GM21390 (cell line): ENCODE data around the gene PCDHGB2.
A peak's percentile ranks its signal among the peaks of the same experiment; 100 is the strongest.
"Not testable (repeated sequence)": the region's sequence is repeated elsewhere in the genome, so short reads cannot be mapped to it uniquely, and the experiment has no call there.

Experiments used
- ATAC-seq: cut with Tn5 transposase; IDR thresholded peaks from one replicate; pipeline ENCODE4 v1.9.1; 2021; ENCODE audit not compliant: unreplicated experiment

The PCDHGB2 gene

DNA sequence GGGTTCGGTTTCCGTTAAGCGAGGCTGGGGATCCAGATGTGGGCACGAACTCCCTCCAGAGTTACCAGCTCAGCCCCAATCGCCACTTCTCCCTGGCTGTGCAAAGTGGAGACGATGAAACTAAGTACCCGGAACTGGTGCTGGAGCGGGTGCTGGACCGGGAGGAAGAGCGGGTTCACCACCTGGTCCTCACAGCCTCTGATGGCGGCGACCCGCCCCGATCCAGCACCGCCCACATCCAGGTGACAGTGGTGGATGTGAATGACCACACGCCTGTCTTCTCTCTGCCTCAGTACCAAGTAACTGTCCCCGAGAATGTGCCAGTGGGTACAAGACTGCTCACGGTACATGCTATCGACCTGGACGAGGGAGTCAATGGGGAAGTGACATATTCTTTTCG, 23.6 kb downstream of the PCDHGB2 start:
- no peak for ATAC-seq

DNA sequence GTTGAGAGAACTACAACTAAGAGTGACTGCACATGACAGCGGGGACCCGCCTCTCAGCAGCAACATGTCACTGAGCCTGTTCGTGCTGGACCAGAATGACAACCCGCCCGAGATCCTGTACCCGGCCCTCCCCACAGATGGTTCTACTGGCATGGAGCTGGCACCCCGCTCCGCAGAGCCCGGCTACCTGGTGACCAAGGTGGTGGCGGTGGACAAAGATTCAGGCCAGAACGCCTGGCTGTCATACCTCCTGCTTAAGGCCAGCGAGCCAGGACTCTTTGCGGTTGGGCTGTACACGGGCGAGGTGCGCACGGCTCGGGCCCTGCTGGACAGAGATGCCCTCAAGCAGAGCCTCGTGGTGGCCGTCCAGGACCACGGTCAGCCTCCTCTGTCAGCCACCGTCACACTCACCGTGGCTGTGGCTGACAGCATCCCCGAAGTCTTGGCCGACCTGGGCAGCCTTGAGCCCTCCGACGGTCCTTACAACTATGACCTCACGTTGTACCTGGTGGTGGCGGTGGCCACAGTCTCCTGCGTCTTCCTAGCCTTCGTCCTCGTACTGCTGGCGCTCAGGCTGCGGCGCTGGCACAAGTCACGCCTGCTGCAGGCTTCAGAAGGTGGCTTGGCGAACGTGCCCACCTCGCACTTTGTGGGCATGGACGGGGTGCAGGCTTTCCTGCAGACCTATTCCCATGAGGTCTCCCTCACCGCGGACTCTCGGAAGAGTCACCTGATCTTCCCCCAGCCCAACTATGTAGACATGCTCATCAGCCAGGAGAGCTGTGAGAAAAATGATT, 24.9 kb downstream of the PCDHGB2 start:
- no peak for ATAC-seq

DNA sequence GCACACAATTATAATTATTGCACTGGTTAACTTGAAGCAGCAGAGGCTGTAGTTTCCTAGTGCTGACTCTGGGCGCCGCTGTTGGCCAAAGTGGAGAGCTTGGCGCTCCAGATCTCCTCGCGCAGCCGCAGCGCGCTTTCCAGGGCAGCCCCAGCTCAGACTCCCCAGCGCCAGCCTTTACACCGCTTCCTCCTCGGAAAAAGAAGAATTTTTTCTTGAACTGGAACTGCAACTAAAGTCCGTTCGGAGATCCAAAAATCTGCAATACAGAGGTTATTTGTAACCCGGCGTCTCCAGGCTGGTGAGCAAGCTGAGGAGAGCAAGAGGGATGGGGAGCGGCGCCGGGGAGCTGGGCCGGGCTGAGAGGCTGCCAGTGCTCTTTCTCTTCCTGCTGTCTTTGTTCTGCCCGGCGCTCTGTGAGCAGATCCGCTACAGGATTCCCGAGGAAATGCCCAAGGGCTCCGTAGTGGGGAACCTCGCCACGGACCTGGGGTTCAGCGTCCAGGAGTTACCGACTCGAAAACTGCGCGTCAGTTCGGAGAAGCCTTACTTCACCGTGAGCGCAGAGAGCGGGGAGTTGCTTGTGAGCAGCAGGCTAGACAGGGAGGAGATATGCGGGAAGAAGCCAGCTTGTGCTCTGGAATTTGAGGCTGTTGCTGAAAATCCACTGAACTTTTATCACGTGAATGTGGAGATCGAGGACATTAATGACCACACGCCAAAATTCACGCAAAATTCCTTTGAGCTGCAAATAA, 27.9 kb downstream of the PCDHGB2 start, which contains the start of gene PCDHGB4:
Gene PCDHGB4, plus strand, starts transcription at position 142 of the 755 bp plus-strand sequence. Its CDS starts 187 bp downstream, at position 329.
- ATAC-seq: not testable (repeated sequence)

DNA sequence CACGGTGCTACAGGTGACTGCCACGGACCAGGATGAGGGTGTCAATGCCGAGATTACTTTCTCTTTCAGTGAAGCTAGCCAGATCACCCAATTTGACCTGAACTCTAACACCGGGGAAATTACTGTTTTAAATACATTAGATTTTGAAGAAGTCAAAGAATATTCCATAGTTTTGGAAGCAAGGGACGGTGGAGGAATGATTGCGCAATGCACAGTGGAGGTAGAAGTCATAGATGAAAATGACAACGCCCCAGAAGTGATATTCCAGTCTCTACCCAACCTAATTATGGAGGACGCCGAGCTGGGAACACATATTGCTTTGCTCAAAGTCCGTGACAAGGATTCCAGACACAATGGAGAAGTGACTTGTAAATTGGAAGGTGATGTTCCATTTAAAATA, 28.9 kb downstream of the PCDHGB2 start:
- ATAC-seq: no peak

DNA sequence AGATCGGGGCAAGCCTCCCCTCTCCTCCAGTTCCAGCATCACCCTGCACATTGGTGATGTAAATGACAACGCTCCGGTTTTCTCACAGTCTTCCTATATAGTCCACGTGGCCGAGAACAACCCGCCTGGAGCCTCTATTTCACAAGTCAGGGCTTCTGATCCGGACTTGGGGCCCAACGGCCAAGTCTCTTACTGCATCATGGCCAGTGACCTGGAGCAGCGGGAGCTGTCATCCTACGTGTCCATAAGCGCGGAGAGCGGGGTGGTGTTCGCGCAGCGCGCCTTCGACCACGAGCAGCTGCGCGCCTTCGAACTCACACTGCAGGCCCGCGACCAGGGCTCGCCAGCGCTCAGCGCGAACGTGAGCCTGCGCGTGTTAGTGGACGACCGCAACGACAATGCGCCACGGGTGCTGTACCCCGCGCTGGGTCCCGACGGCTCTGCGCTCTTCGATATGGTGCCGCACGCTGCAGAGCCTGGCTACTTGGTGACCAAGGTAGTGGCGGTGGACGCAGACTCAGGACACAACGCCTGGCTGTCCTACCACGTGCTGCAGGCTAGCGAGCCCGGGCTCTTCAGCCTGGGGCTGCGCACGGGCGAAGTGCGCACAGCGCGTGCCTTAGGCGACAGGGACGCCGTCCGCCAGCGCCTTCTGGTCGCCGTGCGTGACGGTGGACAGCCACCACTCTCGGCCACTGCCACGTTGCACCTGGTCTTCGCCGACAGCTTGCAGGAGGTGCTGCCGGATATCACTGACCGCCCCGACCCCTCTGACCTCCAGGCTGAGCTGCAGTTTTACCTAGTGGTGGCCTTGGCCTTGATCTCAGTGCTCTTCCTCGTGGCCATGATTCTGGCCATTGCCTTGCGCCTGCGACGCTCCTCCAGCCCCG, 29.6 kb downstream of the PCDHGB2 start:
- no peak for ATAC-seq

DNA sequence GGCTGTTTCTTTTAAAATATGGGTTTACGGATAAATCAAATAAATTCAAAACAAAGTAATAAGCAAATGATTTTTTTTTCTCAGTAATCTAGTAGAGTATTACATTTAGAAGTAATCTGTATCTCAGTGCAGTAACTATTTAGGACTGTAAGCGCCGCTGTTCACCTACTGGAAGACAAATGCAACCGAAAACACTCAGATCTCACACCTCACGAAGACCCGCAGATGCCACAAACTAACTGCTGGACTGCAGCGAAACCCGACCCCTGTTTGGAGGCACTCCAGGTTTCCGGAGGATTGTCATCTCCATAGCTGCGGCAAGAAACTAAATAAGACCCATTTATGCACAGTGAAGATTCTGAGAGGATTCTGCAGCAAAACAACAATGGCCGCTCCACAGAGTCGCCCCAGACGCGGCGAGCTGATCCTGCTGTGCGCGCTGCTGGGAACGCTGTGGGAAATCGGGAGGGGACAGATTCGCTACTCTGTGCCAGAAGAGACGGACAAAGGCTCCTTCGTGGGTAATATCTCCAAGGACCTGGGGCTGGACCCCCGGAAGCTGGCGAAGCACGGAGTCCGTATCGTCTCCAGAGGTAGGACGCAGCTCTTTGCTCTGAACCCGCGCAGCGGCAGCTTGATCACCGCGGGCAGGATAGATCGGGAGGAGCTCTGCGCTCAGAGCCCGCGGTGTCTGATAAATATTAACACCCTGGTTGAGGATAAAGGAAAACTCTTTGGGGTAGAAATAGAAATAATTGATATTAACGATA, 32.8 kb downstream of the PCDHGB2 start, which contains the start of gene PCDHGA8:
Gene PCDHGA8, plus strand, starts transcription at position 205 of the 770 bp plus-strand sequence. Its CDS starts 181 bp downstream, at position 386.
- no peak for ATAC-seq

DNA sequence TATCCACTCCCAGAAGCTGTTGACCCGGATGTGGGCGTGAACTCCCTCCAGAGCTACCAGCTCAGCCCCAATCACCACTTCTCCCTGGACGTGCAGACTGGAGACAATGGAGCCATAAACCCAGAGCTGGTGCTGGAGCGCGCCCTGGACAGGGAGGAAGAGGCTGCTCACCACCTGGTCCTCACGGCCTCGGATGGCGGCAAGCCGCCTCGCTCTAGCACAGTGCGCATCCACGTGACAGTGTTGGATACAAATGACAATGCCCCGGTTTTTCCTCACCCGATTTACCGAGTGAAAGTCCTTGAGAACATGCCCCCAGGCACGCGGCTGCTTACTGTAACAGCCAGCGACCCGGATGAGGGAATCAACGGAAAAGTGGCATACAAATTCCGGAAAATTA, 33.5 kb downstream of the PCDHGB2 start:
- no peak for ATAC-seq

DNA sequence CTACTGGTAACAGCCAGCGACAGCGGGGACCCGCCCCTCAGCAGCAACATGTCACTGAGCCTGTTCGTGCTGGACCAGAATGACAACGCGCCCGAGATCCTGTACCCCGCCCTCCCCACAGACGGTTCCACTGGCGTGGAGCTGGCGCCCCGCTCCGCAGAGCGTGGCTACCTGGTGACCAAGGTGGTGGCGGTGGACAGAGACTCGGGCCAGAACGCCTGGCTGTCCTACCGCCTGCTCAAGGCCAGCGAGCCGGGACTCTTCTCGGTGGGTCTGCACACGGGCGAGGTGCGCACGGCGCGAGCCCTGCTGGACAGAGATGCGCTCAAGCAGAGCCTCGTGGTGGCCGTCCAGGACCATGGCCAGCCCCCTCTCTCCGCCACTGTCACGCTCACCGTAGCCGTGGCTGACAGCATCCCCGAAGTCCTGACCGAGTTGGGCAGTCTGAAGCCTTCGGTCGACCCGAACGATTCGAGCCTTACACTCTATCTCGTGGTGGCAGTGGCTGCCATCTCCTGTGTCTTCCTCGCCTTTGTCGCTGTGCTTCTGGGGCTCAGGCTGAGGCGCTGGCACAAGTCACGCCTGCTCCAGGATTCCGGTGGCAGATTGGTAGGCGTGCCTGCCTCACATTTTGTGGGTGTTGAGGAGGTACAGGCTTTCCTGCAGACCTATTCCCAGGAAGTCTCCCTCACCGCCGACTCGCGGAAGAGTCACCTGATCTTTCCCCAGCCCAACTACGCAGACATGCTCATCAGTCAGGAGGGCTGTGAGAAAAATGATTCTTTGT, 34.8 kb downstream of the PCDHGB2 start:
- ATAC-seq: not testable (repeated sequence)

DNA sequence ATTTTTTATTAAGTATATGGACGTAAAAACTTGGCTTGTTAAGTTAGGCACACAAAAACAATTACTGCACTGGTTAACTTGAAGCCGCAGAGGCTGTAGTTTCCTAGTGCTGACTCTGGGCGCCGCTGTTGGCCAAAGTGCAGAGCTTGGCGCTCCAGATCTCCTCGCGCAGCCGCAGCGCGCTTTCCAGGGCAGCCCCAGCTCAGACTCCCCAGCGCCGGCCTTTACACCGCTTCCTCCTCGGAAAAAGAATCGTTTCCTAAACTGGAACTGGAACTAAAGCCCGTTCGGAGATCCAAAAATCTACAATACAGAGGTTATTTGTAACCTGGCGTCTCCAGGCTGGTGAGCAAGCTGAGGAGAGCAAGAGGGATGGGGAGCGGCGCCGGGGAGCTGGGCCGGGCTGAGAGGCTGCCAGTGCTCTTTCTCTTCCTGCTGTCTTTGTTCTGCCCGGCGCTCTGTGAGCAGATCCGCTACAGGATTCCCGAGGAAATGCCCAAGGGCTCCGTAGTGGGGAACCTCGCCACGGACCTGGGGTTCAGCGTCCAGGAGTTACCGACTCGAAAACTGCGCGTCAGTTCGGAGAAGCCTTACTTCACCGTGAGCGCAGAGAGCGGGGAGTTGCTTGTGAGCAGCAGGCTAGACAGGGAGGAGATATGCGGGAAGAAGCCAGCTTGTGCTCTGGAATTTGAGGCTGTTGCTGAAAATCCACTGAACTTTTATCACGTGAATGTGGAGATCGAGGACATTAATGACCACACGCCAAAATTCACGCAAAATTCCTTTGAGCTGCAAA, 38.2 kb downstream of the PCDHGB2 start, which contains the start of gene PCDHGB5:
Gene PCDHGB5, plus strand, starts transcription at position 192 of the 796 bp plus-strand sequence. Its CDS starts 181 bp downstream, at position 373.
- ATAC-seq: not testable (repeated sequence)

DNA sequence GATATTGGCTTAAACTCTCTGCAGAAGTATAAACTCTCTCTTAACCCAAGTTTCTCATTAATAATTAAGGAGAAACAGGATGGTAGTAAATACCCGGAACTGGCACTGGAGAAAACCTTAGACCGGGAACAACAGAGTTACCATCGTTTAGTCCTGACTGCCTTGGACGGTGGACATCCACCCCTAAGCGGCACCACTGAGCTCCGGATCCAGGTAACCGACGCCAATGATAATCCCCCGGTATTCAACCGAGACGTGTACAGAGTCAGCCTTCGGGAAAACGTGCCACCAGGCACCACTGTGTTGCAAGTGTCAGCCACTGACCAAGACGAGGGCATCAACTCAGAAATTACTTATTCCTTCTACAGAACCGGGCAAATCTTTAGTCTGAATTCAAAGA, 38.8 kb downstream of the PCDHGB2 start:
- ATAC-seq: no peak

DNA sequence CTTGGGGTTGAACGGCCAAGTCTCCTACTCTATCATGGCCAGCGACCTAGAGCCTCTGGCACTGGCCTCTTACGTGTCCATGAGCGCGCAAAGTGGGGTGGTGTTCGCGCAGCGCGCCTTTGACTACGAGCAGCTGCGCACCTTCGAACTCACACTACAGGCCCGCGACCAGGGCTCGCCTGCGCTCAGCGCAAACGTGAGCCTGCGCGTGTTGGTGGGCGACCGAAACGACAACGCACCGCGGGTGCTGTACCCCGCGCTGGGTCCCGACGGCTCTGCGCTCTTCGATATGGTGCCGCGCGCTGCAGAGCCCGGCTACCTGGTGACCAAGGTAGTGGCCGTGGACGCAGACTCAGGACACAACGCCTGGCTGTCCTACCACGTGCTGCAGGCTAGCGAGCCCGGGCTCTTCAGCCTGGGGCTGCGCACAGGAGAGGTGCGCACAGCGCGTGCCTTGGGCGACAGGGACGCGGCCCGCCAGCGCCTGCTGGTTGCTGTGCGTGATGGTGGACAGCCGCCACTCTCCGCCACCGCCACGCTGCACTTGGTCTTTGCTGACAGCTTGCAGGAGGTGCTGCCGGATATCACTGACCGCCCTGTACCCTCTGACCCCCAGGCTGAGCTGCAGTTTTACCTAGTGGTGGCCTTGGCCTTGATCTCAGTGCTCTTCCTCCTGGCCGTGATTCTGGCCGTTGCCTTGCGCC, 39.9 kb downstream of the PCDHGB2 start:
- no peak for ATAC-seq

DNA sequence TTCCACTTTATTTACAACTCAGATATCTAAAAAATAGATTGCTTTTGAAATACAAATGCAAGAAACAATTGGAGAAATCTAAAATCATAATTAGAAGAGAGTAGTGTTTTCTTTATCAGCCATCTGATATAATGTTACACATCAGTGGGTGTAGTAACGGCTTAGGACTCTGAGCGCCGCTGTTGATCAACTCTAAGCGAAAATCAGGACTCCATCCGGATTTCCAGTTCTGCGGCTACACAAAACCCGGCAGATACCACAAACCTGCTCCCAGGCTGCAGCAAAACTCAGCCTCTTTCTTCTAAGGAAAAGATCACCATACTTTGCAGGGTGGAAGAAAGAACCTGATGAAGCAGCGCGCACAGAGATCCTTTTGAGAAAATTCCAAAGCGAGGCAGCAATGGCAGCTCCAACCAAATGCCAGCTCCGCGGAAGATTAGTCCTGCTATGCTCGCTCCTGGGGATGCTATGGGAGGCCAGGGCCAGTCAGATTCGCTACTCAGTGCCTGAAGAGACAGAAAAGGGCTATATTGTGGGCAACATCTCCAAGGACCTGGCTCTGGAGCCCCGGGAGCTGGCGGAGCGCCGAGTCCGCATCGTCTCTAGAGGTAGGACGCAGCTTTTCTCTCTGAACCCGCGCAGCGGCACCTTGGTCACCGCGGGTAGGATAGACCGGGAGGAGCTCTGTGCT, 42.9 kb downstream of the PCDHGB2 start, which contains the start of gene PCDHGA9:
Gene PCDHGA9, plus strand, starts transcription at position 226 of the 691 bp plus-strand sequence. Its CDS starts 175 bp downstream, at position 401.
- ATAC-seq: peak; percentile 55

DNA sequence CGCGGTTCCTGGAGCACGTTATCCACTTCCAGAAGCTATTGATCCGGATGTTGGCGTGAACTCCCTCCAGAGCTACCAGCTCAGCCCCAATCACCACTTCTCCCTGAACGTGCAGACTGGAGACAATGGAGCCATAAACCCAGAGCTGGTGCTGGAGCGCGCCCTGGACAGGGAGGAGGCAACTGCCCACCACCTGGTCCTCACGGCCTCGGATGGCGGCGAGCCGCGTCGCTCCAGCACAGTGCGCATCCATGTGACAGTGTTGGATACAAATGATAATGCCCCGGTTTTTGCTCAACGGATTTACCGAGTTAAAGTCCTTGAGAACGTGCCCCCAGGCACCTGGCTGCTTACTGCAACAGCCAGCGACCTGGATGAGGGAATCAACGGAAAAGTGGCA, 43.6 kb downstream of the PCDHGB2 start:
- ATAC-seq: no peak

DNA sequence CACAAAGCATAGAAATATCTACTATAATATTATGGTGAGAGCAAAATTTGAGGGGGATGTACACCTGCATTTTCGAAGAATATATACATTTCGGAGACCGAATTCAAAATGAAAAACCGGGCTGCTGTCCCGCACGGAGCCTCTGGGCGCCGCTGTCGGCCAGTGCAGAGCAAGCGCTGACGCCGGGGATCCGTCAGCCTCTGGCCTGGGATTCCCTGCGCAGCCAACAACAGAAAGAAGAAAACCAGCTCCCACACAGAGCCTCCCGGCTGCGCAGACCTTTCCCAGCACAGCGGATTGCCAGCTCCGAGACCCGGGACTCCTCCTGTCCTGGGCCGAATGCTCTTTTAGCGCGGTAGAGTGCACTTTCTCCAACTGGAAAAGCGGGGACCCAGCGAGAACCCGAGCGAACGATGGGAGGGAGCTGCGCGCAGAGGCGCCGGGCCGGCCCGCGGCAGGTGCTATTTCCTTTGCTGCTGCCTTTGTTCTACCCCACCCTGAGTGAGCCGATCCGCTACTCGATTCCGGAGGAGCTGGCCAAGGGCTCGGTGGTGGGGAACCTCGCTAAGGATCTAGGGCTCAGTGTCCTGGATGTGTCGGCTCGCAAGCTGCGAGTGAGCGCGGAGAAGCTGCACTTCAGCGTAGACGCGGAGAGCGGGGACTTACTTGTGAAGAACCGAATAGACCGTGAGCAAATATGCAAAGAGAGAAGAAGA, 48.2 kb downstream of the PCDHGB2 start, which contains the start of gene PCDHGB6:
Gene PCDHGB6, plus strand, starts transcription at position 232 of the 716 bp plus-strand sequence. Its CDS starts 182 bp downstream, at position 414.
- ATAC-seq: peak; percentile 64

DNA sequence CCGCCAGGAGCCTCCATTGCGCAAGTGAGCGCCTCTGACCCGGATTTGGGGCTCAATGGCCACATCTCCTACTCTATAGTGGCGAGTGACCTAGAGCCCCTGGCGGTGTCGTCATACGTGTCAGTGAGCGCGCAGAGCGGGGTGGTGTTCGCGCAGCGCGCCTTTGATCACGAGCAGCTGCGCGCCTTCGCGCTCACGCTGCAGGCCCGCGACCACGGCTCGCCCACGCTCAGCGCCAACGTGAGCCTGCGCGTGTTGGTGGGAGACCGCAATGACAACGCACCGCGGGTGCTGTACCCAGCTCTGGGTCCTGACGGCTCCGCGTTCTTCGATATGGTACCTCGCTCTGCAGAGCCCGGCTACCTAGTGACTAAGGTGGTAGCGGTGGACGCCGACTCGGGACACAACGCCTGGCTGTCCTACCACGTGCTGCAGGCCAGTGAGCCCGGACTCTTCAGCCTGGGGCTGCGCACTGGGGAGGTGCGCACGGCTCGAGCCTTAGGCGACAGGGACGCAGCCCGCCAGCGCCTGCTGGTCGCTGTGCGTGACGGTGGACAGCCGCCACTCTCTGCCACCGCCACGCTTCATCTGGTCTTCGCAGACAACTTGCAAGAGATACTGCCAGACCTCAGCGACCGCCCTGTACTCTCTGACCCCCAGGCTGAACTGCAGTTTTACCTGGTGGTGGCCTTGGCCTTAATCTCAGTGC, 50.0 kb downstream of the PCDHGB2 start:
- no peak for ATAC-seq

DNA sequence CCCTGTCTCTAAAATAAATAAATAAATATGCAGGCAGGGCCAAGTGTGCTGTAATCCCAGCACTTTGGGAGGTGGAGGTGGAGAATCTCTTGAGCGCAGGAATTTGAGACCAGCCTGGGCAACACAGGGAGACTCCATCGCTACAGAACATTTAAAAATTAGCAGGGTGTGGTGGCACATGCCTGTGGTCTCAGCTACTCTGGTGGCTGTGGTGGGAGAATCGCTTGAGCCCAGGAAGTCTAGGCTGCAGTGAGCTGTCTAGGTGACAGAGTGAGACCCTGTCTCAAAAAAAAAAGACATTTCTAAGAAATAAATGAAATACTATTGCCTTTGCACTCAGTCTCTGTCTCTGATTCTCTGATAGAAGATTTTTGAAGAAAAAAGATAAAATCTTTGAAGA, 51.8 kb downstream of the PCDHGB2 start:
- no peak for ATAC-seq
